ENCODE results near the gene TLX3.

DNA sequence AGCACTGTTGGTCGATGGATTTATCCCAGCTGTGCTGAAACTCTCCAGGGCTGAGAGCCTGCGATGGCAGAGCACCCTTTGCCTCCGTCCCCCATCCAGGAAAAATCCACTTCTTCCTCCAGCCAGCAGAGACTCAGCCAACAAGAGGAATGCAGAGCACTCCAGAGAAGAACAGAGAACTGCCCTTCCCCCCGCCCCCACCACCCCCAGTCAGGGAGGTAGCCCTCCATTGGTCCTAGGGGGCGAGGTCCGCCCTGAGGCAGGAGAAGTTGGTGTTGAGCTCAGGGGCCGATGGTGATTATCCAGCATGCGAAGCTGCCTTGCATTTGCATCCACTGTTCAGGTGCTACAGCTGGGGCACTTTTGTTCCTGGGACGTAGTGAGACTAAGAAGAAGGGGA, 9.0 kb downstream of the TLX3 start:
- TF ChIP-seq CTCF (conservative IDR thresholded peaks at IDR 0.05) (no peak), EZH2 (IDR thresholded peaks at IDR 0.05; ENCODE audit: low read depth) (no peak)
